ENCODE measurements around the gene C19orf44. TPM values are rescaled to one million over a fixed set of nuclear protein-coding genes. Genes with fewer than 3 reads are reported as not detected.

C19orf44 gene
- total and polyA plus RNA-seq, 3 experiments from 2014 or later, result 1.3 to 5.4 (median 5.1) TPM

DNA sequence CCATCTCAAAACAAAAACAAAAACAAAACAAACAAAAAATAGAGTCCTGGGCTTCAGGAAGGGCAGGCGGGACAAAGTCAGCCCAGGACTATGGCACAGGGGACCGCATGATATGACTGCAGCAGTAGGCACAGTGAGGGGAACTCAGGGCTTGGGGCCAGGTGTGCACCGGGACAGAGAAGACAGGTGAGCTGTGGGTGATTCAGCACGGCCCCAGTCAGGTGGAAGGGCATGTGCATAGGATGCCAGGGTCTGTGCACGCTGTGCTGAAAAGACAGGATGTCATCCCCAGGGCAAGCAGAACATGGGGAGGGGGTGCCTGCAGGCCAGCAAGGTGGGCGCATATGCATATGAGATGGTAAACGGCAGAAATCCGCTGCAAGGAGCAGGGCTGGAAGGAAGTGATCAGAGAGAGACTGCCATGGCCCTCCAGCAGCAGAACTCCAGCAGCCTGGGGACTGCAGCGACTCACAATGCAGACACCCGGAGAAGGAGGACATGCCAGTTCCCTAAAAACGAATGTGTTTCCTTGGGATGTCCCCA lies 39.5 kb upstream of the C19orf44 start:
- Histone ChIP-seq H3K9me3 (ENCODE audit: low read length) (no peaks in the 10 kb centered on the region), H3K27ac (ENCODE audit: low read depth, low read length) (no peak overlapping the region), H3K27me3 (ENCODE audit: insufficient read depth, low read length, poor library complexity, severe bottlenecking) (no peaks in the 10 kb centered on the region), H3K4me1 (ENCODE audit: insufficient read depth, low read length) (peaks cover 18% of the 10 kb centered on the region), H3K36me3 (ENCODE audit: insufficient read depth, low read length) (no peaks in the 10 kb centered on the region), H3K4me3 (ENCODE audit: low read length) (no peak overlapping the region)
- Mint-ChIP-seq H3K27ac (peak overlapping the region; percentile 19 to 87 (median 66)), H3K4me1 (peaks cover 47 to 73% (median 62%) of the 10 kb centered on the region in 3 donors), H3K27me3 (peaks cover 0 to 1% of the 10 kb centered on the region in 2 donors), H3K9me3 (no peaks in the 10 kb centered on the region), H3K4me3 (peak overlapping the region in 3 of 7 donors; percentile 17 to 63 (median 31)), H3K36me3 (peaks cover 0 to 6% (median 0%) of the 10 kb centered on the region in 3 donors)
- CTCF ChIA-PET, result no interaction called here
- DNase-seq, result no peak
- POLR2A ChIA-PET, result no interaction called here

GRCh38 chr19:16457195-16457953 lies 38.8 kb upstream of the C19orf44 start:
- H3K9me3 Mint-ChIP-seq, result no peaks in the 10 kb centered on the region
- DNase-seq, result no peak
- peaks cover 0 to 8% (median 0%) of the 10 kb centered on the region in 3 donors for H3K36me3 Mint-ChIP-seq
- no peak overlapping the region for H3K27ac ChIP-seq (ENCODE audit: low read depth, low read length)
- no peaks in the 10 kb centered on the region for H3K9me3 ChIP-seq (ENCODE audit: low read length)
- H3K36me3 ChIP-seq (ENCODE audit: insufficient read depth, low read length), result no peaks in the 10 kb centered on the region
- H3K4me1 Mint-ChIP-seq, result peaks cover 47 to 77% (median 62%) of the 10 kb centered on the region in 3 donors
- H3K27ac Mint-ChIP-seq, result peak overlapping the region in 5 of 8 donors; percentile 12 to 91 (median 43)
- H3K4me1 ChIP-seq (ENCODE audit: insufficient read depth, low read length), result peaks cover 18% of the 10 kb centered on the region
- ChIA-PET CTCF (no interaction called here), POLR2A (no interaction called here)
- peaks cover 0 to 1% of the 10 kb centered on the region in 2 donors for H3K27me3 Mint-ChIP-seq
- peak overlapping the region in 2 of 7 donors; percentile 17 to 63 for H3K4me3 Mint-ChIP-seq
- H3K4me3 ChIP-seq (ENCODE audit: low read length), result no peak overlapping the region
- no peaks in the 10 kb centered on the region for H3K27me3 ChIP-seq (ENCODE audit: insufficient read depth, low read length, poor library complexity, severe bottlenecking)

DNA sequence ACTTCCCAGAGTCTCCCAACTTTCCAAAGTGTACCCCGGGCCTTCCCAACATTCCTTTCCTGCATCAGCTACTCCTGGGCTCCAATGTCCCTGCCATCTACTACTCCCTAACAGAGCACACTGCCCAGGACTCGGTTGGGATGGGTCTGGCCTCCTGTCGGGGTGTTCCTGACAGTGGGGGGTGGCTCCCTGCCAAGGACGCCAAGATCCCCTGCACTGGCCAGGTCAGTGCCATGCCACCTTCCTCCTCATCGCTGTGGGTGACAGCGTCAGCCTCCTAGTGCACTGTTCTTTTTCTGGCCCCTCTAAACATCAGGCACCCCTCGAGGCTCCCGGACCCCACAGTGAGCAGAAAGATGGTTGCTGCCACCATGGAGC lies 38.3 kb upstream of the C19orf44 start:
- no peak for DNase-seq
- Histone ChIP-seq H3K36me3 (ENCODE audit: insufficient read depth, low read length) (no peaks in the 10 kb centered on the region), H3K4me3 (ENCODE audit: low read length) (no peak overlapping the region), H3K4me1 (ENCODE audit: insufficient read depth, low read length) (peaks cover 20% of the 10 kb centered on the region), H3K27ac (ENCODE audit: low read depth, low read length) (no peak overlapping the region), H3K9me3 (ENCODE audit: low read length) (no peaks in the 10 kb centered on the region), H3K27me3 (ENCODE audit: insufficient read depth, low read length, poor library complexity, severe bottlenecking) (no peaks in the 10 kb centered on the region)
- Mint-ChIP-seq H3K27me3 (peaks cover 0 to 1% of the 10 kb centered on the region in 2 donors), H3K4me1 (peaks cover 46 to 79% (median 67%) of the 10 kb centered on the region in 3 donors), H3K9me3 (no peaks in the 10 kb centered on the region), H3K4me3 (peak overlapping the region in 1 of 7 donors; percentile 33), H3K36me3 (peaks cover 0 to 8% (median 0%) of the 10 kb centered on the region in 3 donors), H3K27ac (peak overlapping the region in 6 of 8 donors; percentile 55 to 91 (median 67))
- ChIA-PET CTCF (no interaction called here), POLR2A (no interaction called here)

DNA sequence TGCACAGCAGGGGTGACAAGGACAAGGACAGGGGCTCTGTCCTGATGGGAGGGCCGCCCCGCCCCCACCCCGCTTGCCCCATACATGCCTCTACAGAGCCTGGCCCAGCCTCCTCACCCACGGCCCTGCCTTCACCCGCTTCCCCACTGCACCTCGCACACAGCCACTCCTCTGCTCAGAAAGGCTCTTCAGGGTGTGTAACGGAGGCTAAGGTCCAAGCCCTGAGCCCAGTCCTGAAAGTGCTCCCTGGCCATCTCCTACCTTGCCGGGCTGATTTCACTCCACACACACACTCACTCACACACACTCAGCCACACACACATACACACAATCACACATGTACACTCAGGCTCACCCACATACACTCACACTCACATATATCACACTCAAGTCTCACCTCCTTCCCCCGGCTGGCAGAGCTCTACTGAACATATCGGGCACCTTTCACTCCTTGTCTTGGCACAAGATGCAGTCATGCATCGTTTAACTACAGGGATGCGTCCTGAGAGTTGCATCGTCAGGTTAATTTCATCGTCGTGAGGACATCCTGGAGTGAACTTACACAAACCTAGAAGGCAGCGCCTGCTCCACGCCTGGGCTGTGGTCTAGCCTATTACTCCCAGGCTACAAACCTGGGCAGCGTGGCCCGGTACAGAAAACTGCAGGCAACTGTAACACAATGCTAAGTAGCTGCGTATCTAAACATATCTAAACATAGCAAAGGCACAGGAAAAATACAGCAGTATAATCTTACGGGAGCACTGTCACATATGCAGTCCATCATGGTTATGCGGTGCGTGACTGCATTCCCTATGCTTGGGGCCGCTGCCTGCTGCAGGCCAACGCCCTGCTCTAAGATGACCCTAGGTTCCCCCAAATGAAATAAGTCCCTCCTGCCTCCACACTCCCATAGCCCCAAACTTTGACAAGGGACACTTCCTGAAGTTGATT lies 37.5 kb upstream of the C19orf44 start:
- no peak for DNase-seq
- no peaks in the 10 kb centered on the region for H3K9me3 Mint-ChIP-seq
- ChIA-PET CTCF (no interaction called here), POLR2A (interaction anchor here (0.5 kb wide), 1 partner anchor 211 kb away, joined by 3 read pairs; no protein-coding TSS in a partner anchor)
- H3K4me3 Mint-ChIP-seq, result peak overlapping the region in 2 of 7 donors; percentile 1 to 33
- no peaks in the 10 kb centered on the region for H3K27me3 ChIP-seq (ENCODE audit: insufficient read depth, low read length, poor library complexity, severe bottlenecking)
- peaks cover 0 to 1% of the 10 kb centered on the region in 2 donors for H3K27me3 Mint-ChIP-seq
- H3K4me1 Mint-ChIP-seq, result peaks cover 53 to 85% (median 73%) of the 10 kb centered on the region in 3 donors
- H3K9me3 ChIP-seq (ENCODE audit: low read length), result no peaks in the 10 kb centered on the region
- no peak overlapping the region for H3K27ac ChIP-seq (ENCODE audit: low read depth, low read length)
- H3K36me3 Mint-ChIP-seq, result peaks cover 0 to 10% (median 0%) of the 10 kb centered on the region in 3 donors
- no peaks in the 10 kb centered on the region for H3K36me3 ChIP-seq (ENCODE audit: insufficient read depth, low read length)
- peaks cover 27% of the 10 kb centered on the region for H3K4me1 ChIP-seq (ENCODE audit: insufficient read depth, low read length)
- peak overlapping the region; percentile 0 to 83 (median 63) for H3K27ac Mint-ChIP-seq
- H3K4me3 ChIP-seq (ENCODE audit: low read length), result no peak overlapping the region

DNA sequence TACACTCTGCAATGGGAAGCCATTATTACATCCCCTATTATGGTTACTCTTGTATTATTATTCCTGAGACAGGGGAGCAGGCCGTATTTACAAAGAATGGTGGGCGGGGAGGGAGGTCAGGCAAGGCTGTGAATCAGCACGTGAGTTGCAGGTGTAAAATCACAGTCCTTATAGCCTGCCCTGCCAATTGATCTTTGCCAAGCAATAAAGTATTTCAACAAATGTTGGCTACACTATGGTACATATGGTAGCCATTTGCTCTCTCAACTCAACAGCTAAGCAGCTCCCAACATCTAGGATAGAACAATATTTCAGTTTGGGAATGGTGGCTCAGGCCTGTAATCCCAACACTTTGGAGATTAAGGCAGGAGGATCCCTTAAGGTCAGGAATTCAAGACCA lies 36.5 kb upstream of the C19orf44 start:
- Mint-ChIP-seq H3K36me3 (peaks cover 0 to 15% (median 1%) of the 10 kb centered on the region in 3 donors), H3K4me1 (peaks cover 54 to 85% (median 73%) of the 10 kb centered on the region in 3 donors), H3K27ac (peak overlapping the region in 5 of 8 donors; percentile 2 to 61 (median 42)), H3K27me3 (no peaks in the 10 kb centered on the region), H3K9me3 (no peaks in the 10 kb centered on the region), H3K4me3 (no peak overlapping the region)
- CTCF ChIA-PET, result no interaction called here
- Histone ChIP-seq H3K36me3 (ENCODE audit: insufficient read depth, low read length) (no peaks in the 10 kb centered on the region), H3K4me1 (ENCODE audit: insufficient read depth, low read length) (peaks cover 29% of the 10 kb centered on the region), H3K4me3 (ENCODE audit: low read length) (no peak overlapping the region), H3K27ac (ENCODE audit: low read depth, low read length) (no peak overlapping the region), H3K27me3 (ENCODE audit: insufficient read depth, low read length, poor library complexity, severe bottlenecking) (no peaks in the 10 kb centered on the region), H3K9me3 (ENCODE audit: low read length) (no peaks in the 10 kb centered on the region)
- no peak for DNase-seq
- POLR2A ChIA-PET, result no interaction called here

DNA sequence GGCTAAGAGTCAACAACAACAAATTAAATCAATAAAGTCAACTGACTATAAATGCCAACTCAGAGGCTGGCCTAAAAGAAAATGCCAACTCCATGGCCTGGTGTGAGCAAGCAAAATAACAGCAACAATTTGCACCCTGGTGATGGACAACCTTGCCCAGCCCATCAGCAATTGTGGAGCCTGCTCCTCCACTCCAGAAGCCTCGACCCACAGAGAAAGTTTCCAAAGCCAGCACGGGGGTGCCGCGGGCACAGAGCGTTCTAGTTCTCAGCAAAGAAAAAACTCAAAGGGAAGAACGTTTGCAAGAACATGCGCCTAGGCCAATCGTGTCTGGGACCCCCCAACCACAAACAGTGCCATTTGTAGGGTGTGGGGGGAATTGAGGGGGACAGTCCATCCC lies 35.7 kb upstream of the C19orf44 start:
- peaks cover 29% of the 10 kb centered on the region for H3K4me1 ChIP-seq (ENCODE audit: insufficient read depth, low read length)

DNA sequence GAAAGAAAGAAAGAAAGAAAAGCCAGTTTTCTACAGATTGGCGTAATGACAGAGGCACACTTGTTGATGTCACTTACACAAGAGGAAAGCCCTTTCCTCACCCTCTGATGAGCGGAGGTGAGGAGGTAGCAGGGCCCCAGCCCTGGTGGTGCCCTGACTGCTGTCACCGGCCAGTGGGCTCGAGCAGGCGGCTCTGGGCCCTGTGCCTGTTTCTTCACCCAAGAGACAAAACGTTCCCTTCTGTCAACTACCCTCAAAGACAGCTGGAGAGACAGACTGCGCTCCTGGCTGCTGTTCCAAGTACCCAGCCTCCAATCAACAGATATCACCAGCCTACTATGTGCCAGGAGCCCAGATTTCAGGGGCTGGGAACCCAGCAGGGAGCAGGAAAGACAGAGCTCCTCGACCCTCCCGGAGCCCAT lies 34.6 kb upstream of the C19orf44 start:
- DNase-seq, result no peak
- peaks cover 29% of the 10 kb centered on the region for H3K4me1 ChIP-seq (ENCODE audit: insufficient read depth, low read length)

More for the DNA sequence above, 35.7 kb upstream of the C19orf44 start:
- no peaks in the 10 kb centered on the region for H3K36me3 ChIP-seq (ENCODE audit: insufficient read depth, low read length)
- H3K27me3 ChIP-seq (ENCODE audit: insufficient read depth, low read length, poor library complexity, severe bottlenecking), result no peaks in the 10 kb centered on the region
- Mint-ChIP-seq H3K9me3 (no peaks in the 10 kb centered on the region), H3K36me3 (peaks cover 0 to 20% (median 1%) of the 10 kb centered on the region in 3 donors), H3K4me3 (peak overlapping the region in 1 of 7 donors; percentile 20), H3K27me3 (no peaks in the 10 kb centered on the region), H3K4me1 (peaks cover 54 to 89% (median 73%) of the 10 kb centered on the region in 3 donors), H3K27ac (no peak overlapping the region)
- no peak for DNase-seq
- CTCF ChIA-PET, result no interaction called here
- no peaks in the 10 kb centered on the region for H3K9me3 ChIP-seq (ENCODE audit: low read length)
- POLR2A ChIA-PET, result no interaction called here
- H3K27ac ChIP-seq (ENCODE audit: low read depth, low read length), result no peak overlapping the region
- H3K4me3 ChIP-seq (ENCODE audit: low read length), result no peak overlapping the region

More for the DNA sequence above, 34.6 kb upstream of the C19orf44 start:
- H3K36me3 ChIP-seq (ENCODE audit: insufficient read depth, low read length), result no peaks in the 10 kb centered on the region
- no peak overlapping the region for H3K4me3 ChIP-seq (ENCODE audit: low read length)
- ChIA-PET POLR2A (no interaction called here), CTCF (no interaction called here)
- H3K27ac Mint-ChIP-seq, result peak overlapping the region in 1 of 8 donors; percentile 29
- peaks cover 52 to 87% (median 68%) of the 10 kb centered on the region in 3 donors for H3K4me1 Mint-ChIP-seq
- H3K9me3 ChIP-seq (ENCODE audit: low read length), result no peaks in the 10 kb centered on the region
- H3K27me3 Mint-ChIP-seq, result no peaks in the 10 kb centered on the region
- H3K27me3 ChIP-seq (ENCODE audit: insufficient read depth, low read length, poor library complexity, severe bottlenecking), result no peaks in the 10 kb centered on the region
- peaks cover 0 to 21% (median 1%) of the 10 kb centered on the region in 3 donors for H3K36me3 Mint-ChIP-seq
- H3K4me3 Mint-ChIP-seq, result no peak overlapping the region
- no peaks in the 10 kb centered on the region for H3K9me3 Mint-ChIP-seq
- no peak overlapping the region for H3K27ac ChIP-seq (ENCODE audit: low read depth, low read length)
